Naive B cell (primary cell): ENCODE measurements around the gene PLCB4. TPM values are rescaled to one million over a fixed set of nuclear protein-coding genes. Genes with fewer than 3 reads are reported as not detected.

Experiments used
- ATAC-seq, 2 donors: fragments of 150-1000 bp; cut with Tn5 transposase; 2 replicates each; pipeline ENCODE4 v1.10.0; 2021; ENCODE audit warnings: low read depth in 2 of 2, mild to moderate bottlenecking in 2 of 2, moderate library complexity in 2 of 2
- DNase-seq: peaks from one replicate; pipeline ENCODE4 v3.0.0; 2022
- H3K27ac Mint-ChIP-seq, 6 donors: one replicate each; pipeline ENCODE4 v1.8.0; 2020 to 2022; ENCODE audit warnings: mild to moderate bottlenecking in 6 of 6, mixed read lengths in 6 of 6, moderate library complexity in 5 of 6, inconsistent platforms in 2 of 6
- H3K27me3 Mint-ChIP-seq, 3 donors: one replicate each; pipeline ENCODE4 v1.8.0; 2021 to 2022; ENCODE audit warnings: mixed read lengths in 3 of 3, mild to moderate bottlenecking in 1 of 3
- H3K36me3 Mint-ChIP-seq, 2 donors: one replicate each; pipeline ENCODE4 v1.8.0; 2020 to 2022; ENCODE audit warnings: mixed read lengths in 2 of 2, inconsistent platforms in 1 of 2, mild to moderate bottlenecking in 1 of 2
- H3K4me1 Mint-ChIP-seq, 3 donors: one replicate each; pipeline ENCODE4 v1.8.0; 2020 to 2022; ENCODE audit warnings: mixed read lengths in 3 of 3, inconsistent platforms in 1 of 3, mild to moderate bottlenecking in 1 of 3, moderate library complexity in 1 of 3
- H3K4me3 Mint-ChIP-seq, 8 donors: one replicate each; pipeline ENCODE4 v1.8.0; 2020 to 2022; ENCODE audit warnings: mild to moderate bottlenecking in 8 of 8, mixed read lengths in 8 of 8, moderate library complexity in 8 of 8, inconsistent platforms in 2 of 8
- H3K9me3 Mint-ChIP-seq, 7 donors: one replicate each; pipeline ENCODE4 v1.8.0; 2020 to 2022; ENCODE audit warnings: mixed read lengths in 7 of 7, mild to moderate bottlenecking in 5 of 7, inconsistent platforms in 2 of 7, moderate library complexity in 1 of 7
- polyA plus RNA-seq, 6 donors: library from polyadenylated mRNA; unstranded; fragments of 300-500 nt; fragmentation: Illumina TruSeq; gene quantifications; one replicate each; pipeline ENCODE4 v1.2.3, GENCODE V29; 2021; ENCODE audit warnings: low read depth in 6 of 6

Gene PLCB4
- polyA plus RNA-seq, 6 donors from 2014 or later: not detected

GRCh38 chr20:9071976-9072726 is 3.3 kb downstream of the PLCB4 start:
- Mint-ChIP-seq H3K9me3 (peaks cover 0 to 4% (median 0%) of the 10 kb centered on the region in 7 donors), H3K4me3 (no peak overlapping the region), H3K4me1 (peaks cover 4 to 6% (median 5%) of the 10 kb centered on the region in 3 donors), H3K36me3 (peaks cover 5 to 8% of the 10 kb centered on the region in 2 donors), H3K27me3 (peaks cover 16 to 26% (median 22%) of the 10 kb centered on the region in 3 donors), H3K27ac (no peak overlapping the region)
- DNase-seq (no peak), ATAC-seq (no peak)

GRCh38 chr20:9072861-9073500 is 4.1 kb downstream of the PLCB4 start:
- no peak overlapping the region for H3K27ac Mint-ChIP-seq
- no peak for ATAC-seq

GRCh38 chr20:9075264-9076095 is 6.6 kb downstream of the PLCB4 start:
- Mint-ChIP-seq H3K4me3 (no peak overlapping the region), H3K36me3 (no peaks in the 10 kb centered on the region), H3K27ac (no peak overlapping the region), H3K4me1 (no peaks in the 10 kb centered on the region), H3K9me3 (no peaks in the 10 kb centered on the region), H3K27me3 (peaks cover 0 to 2% (median under 1%) of the 10 kb centered on the region in 3 donors)
- no peak for DNase-seq
- no peak for ATAC-seq

More at GRCh38 chr20:9072861-9073500, 4.1 kb downstream of the PLCB4 start:
- no peak for DNase-seq
- H3K9me3 Mint-ChIP-seq: peaks cover 0 to 4% (median 0%) of the 10 kb centered on the region in 7 donors
- H3K27me3 Mint-ChIP-seq: peaks cover 16 to 19% (median 16%) of the 10 kb centered on the region in 3 donors
- peaks cover 4 to 6% (median 5%) of the 10 kb centered on the region in 3 donors for H3K4me1 Mint-ChIP-seq
- no peak overlapping the region for H3K4me3 Mint-ChIP-seq
- H3K36me3 Mint-ChIP-seq: peaks cover 5 to 8% of the 10 kb centered on the region in 2 donors

GRCh38 chr20:9076440-9076839 is 7.6 kb downstream of the PLCB4 start:
- H3K27ac Mint-ChIP-seq: no peak overlapping the region
- no peaks in the 10 kb centered on the region for H3K36me3 Mint-ChIP-seq
- H3K4me3 Mint-ChIP-seq: no peak overlapping the region
- no peaks in the 10 kb centered on the region for H3K9me3 Mint-ChIP-seq
- H3K4me1 Mint-ChIP-seq: no peaks in the 10 kb centered on the region
- DNase-seq (no peak), ATAC-seq (no peak)
- no peaks in the 10 kb centered on the region for H3K27me3 Mint-ChIP-seq

GRCh38 chr20:9078826-9079731 is 10.2 kb downstream of the PLCB4 start:
- no peak overlapping the region for H3K27ac Mint-ChIP-seq
- H3K9me3 Mint-ChIP-seq: no peaks in the 10 kb centered on the region
- ATAC-seq: no peak
- H3K27me3 Mint-ChIP-seq: no peaks in the 10 kb centered on the region
- no peaks in the 10 kb centered on the region for H3K36me3 Mint-ChIP-seq
- H3K4me1 Mint-ChIP-seq: no peaks in the 10 kb centered on the region
- no peak for DNase-seq
- H3K4me3 Mint-ChIP-seq: no peak overlapping the region

GRCh38 chr20:9081423-9081966 is 12.6 kb downstream of the PLCB4 start:
- no peaks in the 10 kb centered on the region for H3K27me3 Mint-ChIP-seq
- H3K36me3 Mint-ChIP-seq: no peaks in the 10 kb centered on the region
- peak overlapping the region in 1 of 6 donors; percentile 2 for H3K27ac Mint-ChIP-seq
- peaks cover 0 to 5% (median 0%) of the 10 kb centered on the region in 7 donors for H3K9me3 Mint-ChIP-seq
- ATAC-seq (no peak), DNase-seq (no peak)
- no peak overlapping the region for H3K4me3 Mint-ChIP-seq
- no peaks in the 10 kb centered on the region for H3K4me1 Mint-ChIP-seq

GRCh38 chr20:9082741-9083140 is 13.9 kb downstream of the PLCB4 start:
- no peaks in the 10 kb centered on the region for H3K36me3 Mint-ChIP-seq
- no peak overlapping the region for H3K27ac Mint-ChIP-seq
- peaks cover 0 to 7% (median 0%) of the 10 kb centered on the region in 7 donors for H3K9me3 Mint-ChIP-seq
- H3K4me3 Mint-ChIP-seq: no peak overlapping the region
- ATAC-seq (no peak), DNase-seq (no peak)
- no peaks in the 10 kb centered on the region for H3K4me1 Mint-ChIP-seq
- H3K27me3 Mint-ChIP-seq: no peaks in the 10 kb centered on the region

- H3K4me1 Mint-ChIP-seq: no peaks in the 10 kb centered on the region
- ATAC-seq (no peak), DNase-seq (no peak)
- H3K27me3 Mint-ChIP-seq: no peaks in the 10 kb centered on the region
- no peaks in the 10 kb centered on the region for H3K36me3 Mint-ChIP-seq
- no peak overlapping the region for H3K4me3 Mint-ChIP-seq
- peaks cover 0 to 7% (median 0%) of the 10 kb centered on the region in 7 donors for H3K9me3 Mint-ChIP-seq
- H3K27ac Mint-ChIP-seq: no peak overlapping the region
These were observed 18.8 kb downstream of the PLCB4 start for GRCh38 chr20:9087531-9088217.

- DNase-seq (no peak), ATAC-seq (no peak)
- Mint-ChIP-seq H3K9me3 (peaks cover 0 to 7% (median 0%) of the 10 kb centered on the region in 7 donors), H3K4me3 (no peak overlapping the region), H3K36me3 (no peaks in the 10 kb centered on the region), H3K4me1 (no peaks in the 10 kb centered on the region), H3K27ac (no peak overlapping the region), H3K27me3 (no peaks in the 10 kb centered on the region)
These were observed 19.7 kb downstream of the PLCB4 start for GRCh38 chr20:9088556-9088955.

GRCh38 chr20:9092113-9092512 is 23.2 kb downstream of the PLCB4 start:
- Mint-ChIP-seq H3K27ac (no peak overlapping the region), H3K9me3 (no peaks in the 10 kb centered on the region), H3K4me3 (no peak overlapping the region), H3K4me1 (no peaks in the 10 kb centered on the region), H3K27me3 (no peaks in the 10 kb centered on the region), H3K36me3 (no peaks in the 10 kb centered on the region)
- DNase-seq (no peak), ATAC-seq (no peak)

GRCh38 chr20:9092655-9093054 is 23.8 kb downstream of the PLCB4 start:
- ATAC-seq (no peak), DNase-seq (no peak)
- Mint-ChIP-seq H3K36me3 (no peaks in the 10 kb centered on the region), H3K9me3 (no peaks in the 10 kb centered on the region), H3K4me3 (no peak overlapping the region), H3K4me1 (no peaks in the 10 kb centered on the region), H3K27me3 (no peaks in the 10 kb centered on the region), H3K27ac (no peak overlapping the region)

GRCh38 chr20:9093218-9093957 is 24.5 kb downstream of the PLCB4 start:
- Mint-ChIP-seq H3K36me3 (no peaks in the 10 kb centered on the region), H3K4me1 (no peaks in the 10 kb centered on the region), H3K27me3 (no peaks in the 10 kb centered on the region), H3K27ac (no peak overlapping the region), H3K9me3 (no peaks in the 10 kb centered on the region), H3K4me3 (no peak overlapping the region)
- DNase-seq (no peak), ATAC-seq (no peak)
